NOMO-1 treated with dmso at 0.1 percent for 144 hours (cell line): Measurements from ENCODE around the gene SEMA3F.

Experiments used
- DNase-seq: peaks from one replicate; lab custom pipeline; 2025; ENCODE audit not compliant: unreplicated experiment; lab: John Stamatoyannopoulos, UW

The SEMA3F gene

GRCh38 chr3:50154840-50155490 lies at the start of gene SEMA3F:
TSS of gene SEMA3F (plus strand) at chr3:50155324. CDS start at chr3:50159623, 4,299 bp downstream.
- DNase-seq: peak; percentile 64

GRCh38 chr3:50111757-50112156 lies 43.4 kb upstream of the SEMA3F start:
- no peak for DNase-seq

GRCh38 chr3:50112462-50112861 lies 42.7 kb upstream of the SEMA3F start:
- no peak for DNase-seq

GRCh38 chr3:50117120-50117519 lies 38.0 kb upstream of the SEMA3F start:
- no peak for DNase-seq

- no peak for DNase-seq
Observed at GRCh38 chr3:50118237-50118636, 36.9 kb upstream of the SEMA3F start.

GRCh38 chr3:50119786-50120185 lies 35.3 kb upstream of the SEMA3F start:
- no peak for DNase-seq

- DNase-seq: no peak
Observed at GRCh38 chr3:50120364-50121071, 34.6 kb upstream of the SEMA3F start.

- DNase-seq: peak; percentile 32
Observed at GRCh38 chr3:50121072-50122032, 33.8 kb upstream of the SEMA3F start.

- DNase-seq: no peak
Observed at GRCh38 chr3:50122071-50122470, 33.1 kb upstream of the SEMA3F start.

GRCh38 chr3:50122661-50123391 lies 32.3 kb upstream of the SEMA3F start:
- no peak for DNase-seq

GRCh38 chr3:50123394-50124051 lies 31.6 kb upstream of the SEMA3F start:
- no peak for DNase-seq

- DNase-seq: no peak
Observed at GRCh38 chr3:50124052-50124799, 30.9 kb upstream of the SEMA3F start.

GRCh38 chr3:50124800-50125178 lies 30.3 kb upstream of the SEMA3F start:
- DNase-seq: no peak

- no peak for DNase-seq
Observed at GRCh38 chr3:50125541-50126286, 29.4 kb upstream of the SEMA3F start.

GRCh38 chr3:50126287-50127211 lies 28.6 kb upstream of the SEMA3F start:
- DNase-seq: no peak

- no peak for DNase-seq
Observed at GRCh38 chr3:50127251-50127691, 27.9 kb upstream of the SEMA3F start.

- no peak for DNase-seq
Observed at GRCh38 chr3:50128001-50128400, 27.1 kb upstream of the SEMA3F start.

- no peak for DNase-seq
Observed at GRCh38 chr3:50130436-50130835, 24.7 kb upstream of the SEMA3F start.
